ENCODE results near the gene BRSK2. TPM values are rescaled to one million over a fixed set of nuclear protein-coding genes. Genes with fewer than 3 reads are reported as not detected.

Gene BRSK2
- total and polyA plus RNA-seq, 4 donors = 0.35 to 0.56 (median 0.52) TPM

- H3K27ac ChIP-seq (ENCODE audit: low read depth in 1 of 2, low read length in 1 of 2) = no peak overlapping the region
- ATAC-seq (ENCODE audit: insufficient read depth, low FRiP score) (no peak), DNase-seq (no peak)
- WGBS, 2 donors = 87 to 88% methylated on average over 16 of the region's 16 CpGs
- H3K4me3 ChIP-seq = no peak overlapping the region
- no peaks in the 10 kb centered on the region for H3K36me3 ChIP-seq (ENCODE audit: control insufficient read depth in 4 of 4, insufficient read depth in 4 of 4, low read length in 4 of 4)
- peaks cover 0 to 21% (median 0%) of the 10 kb centered on the region in 5 donors for H3K4me1 ChIP-seq (ENCODE audit: control insufficient read depth in 5 of 5, insufficient read depth in 5 of 5, low read length in 5 of 5)
- no peak overlapping the region for H3K9ac ChIP-seq (ENCODE audit: insufficient read depth in 1 of 2, low read length in 2 of 2)
- TF ChIP-seq CTCF (IDR thresholded peaks at IDR 0.05; ENCODE audit: control extremely low read depth, extremely low read depth) = no peak
- H3K9me3 ChIP-seq (ENCODE audit: control insufficient read depth in 4 of 4, insufficient read depth in 3 of 4, low read length in 3 of 4) = no peaks in the 10 kb centered on the region
- peaks cover 0 to 6% (median 0%) of the 10 kb centered on the region in 3 donors for H3K27me3 ChIP-seq (ENCODE audit: control insufficient read depth in 3 of 3, insufficient read depth in 3 of 3, low read length in 2 of 3)
Measured at GRCh38 chr11:1403078-1403620, 13.4 kb downstream of the BRSK2 start.

- peaks cover 0 to 6% (median 0%) of the 10 kb centered on the region in 3 donors for H3K27me3 ChIP-seq (ENCODE audit: control insufficient read depth in 3 of 3, insufficient read depth in 3 of 3, low read length in 2 of 3)
- peaks cover 0 to 2% (median 0%) of the 10 kb centered on the region in 4 donors for H3K9me3 ChIP-seq (ENCODE audit: control insufficient read depth in 4 of 4, insufficient read depth in 3 of 4, low read length in 3 of 4)
- no peak for TF ChIP-seq CTCF (IDR thresholded peaks at IDR 0.05; ENCODE audit: control extremely low read depth, extremely low read depth)
- H3K4me3 ChIP-seq = no peak overlapping the region
- no peak overlapping the region for H3K9ac ChIP-seq (ENCODE audit: insufficient read depth in 1 of 2, low read length in 2 of 2)
- WGBS, 2 donors = 75 to 77% methylated on average over 23 of the region's 23 CpGs
- H3K4me1 ChIP-seq (ENCODE audit: control insufficient read depth in 5 of 5, insufficient read depth in 5 of 5, low read length in 5 of 5) = peaks cover 0 to 21% (median 0%) of the 10 kb centered on the region in 5 donors
- H3K27ac ChIP-seq (ENCODE audit: low read depth in 1 of 2, low read length in 1 of 2) = no peak overlapping the region
- no peak for DNase-seq
- H3K36me3 ChIP-seq (ENCODE audit: control insufficient read depth in 4 of 4, insufficient read depth in 4 of 4, low read length in 4 of 4) = no peaks in the 10 kb centered on the region
- ATAC-seq (ENCODE audit: insufficient read depth, low FRiP score) = no peak
Measured at GRCh38 chr11:1403721-1404460, 14.2 kb downstream of the BRSK2 start.

GRCh38 chr11:1404461-1405185 lies 14.9 kb downstream of the BRSK2 start:
- H3K27me3 ChIP-seq (ENCODE audit: control insufficient read depth in 3 of 3, insufficient read depth in 3 of 3, low read length in 2 of 3) = peaks cover 0 to 6% (median 0%) of the 10 kb centered on the region in 3 donors
- H3K4me1 ChIP-seq (ENCODE audit: control insufficient read depth in 5 of 5, insufficient read depth in 5 of 5, low read length in 5 of 5) = peaks cover 0 to 19% (median 0%) of the 10 kb centered on the region in 5 donors
- no peak for ATAC-seq (ENCODE audit: insufficient read depth, low FRiP score)
- WGBS, 2 donors = 63 to 73% methylated on average over 23 to 25 of the region's 25 CpGs
- H3K36me3 ChIP-seq (ENCODE audit: control insufficient read depth in 4 of 4, insufficient read depth in 4 of 4, low read length in 4 of 4) = no peaks in the 10 kb centered on the region
- no peak overlapping the region for H3K9ac ChIP-seq (ENCODE audit: insufficient read depth in 1 of 2, low read length in 2 of 2)
- H3K27ac ChIP-seq (ENCODE audit: low read depth in 1 of 2, low read length in 1 of 2) = no peak overlapping the region
- no peak overlapping the region for H3K4me3 ChIP-seq
- peaks cover 0 to 2% (median 0%) of the 10 kb centered on the region in 4 donors for H3K9me3 ChIP-seq (ENCODE audit: control insufficient read depth in 4 of 4, insufficient read depth in 3 of 4, low read length in 3 of 4)
- no peak for DNase-seq
- no peak for TF ChIP-seq CTCF (IDR thresholded peaks at IDR 0.05; ENCODE audit: control extremely low read depth, extremely low read depth)

Measured in lung (tissue), 12 donors.